ENCODE results near the gene OPCML.

- TF ChIP-seq EP300 (conservative IDR thresholded peaks at IDR 0.05; ENCODE audit: poor library complexity, severe bottlenecking) (no peak), CTCF (IDR thresholded peaks at IDR 0.05; ENCODE audit: poor library complexity, severe bottlenecking) (no peak), EZH2 (IDR thresholded peaks at IDR 0.05; ENCODE audit: borderline replicate concordance, insufficient read depth, low read length, poor library complexity, severe bottlenecking) (no peak), POLR2AphosphoS5 (IDR thresholded peaks at IDR 0.05) (no peak), SMC3 (conservative IDR thresholded peaks at IDR 0.05; ENCODE audit: poor library complexity) (no peak), MXI1 (conservative IDR thresholded peaks at IDR 0.05; ENCODE audit: poor library complexity, severe bottlenecking) (no peak), RAD21 (conservative IDR thresholded peaks at IDR 0.05) (no peak)
These were observed 382.6 kb downstream of the OPCML start for GRCh38 chr11:133149698-133150097.
